HepG2 (cell line): ENCODE results near the gene PLEKHN1. TPM values are rescaled to one million over a fixed set of nuclear protein-coding genes. Genes with fewer than 3 reads are reported as not detected.

Experiments
- CEBPB ChIP-seq: IDR thresholded peaks from 2 replicates; pipeline ENCODE4 v1.6.1; 2011; ENCODE audit warnings: low read depth, low read length, improper control_type of control experiment, borderline replicate concordance
- CHCHD3 ChIP-seq: sonication (generic); formaldehyde crosslinking; IDR thresholded peaks from 2 replicates; pipeline ENCODE4 v1.8.0; 2022; ENCODE audit warnings: mild to moderate bottlenecking, missing genetic modification reagents, moderate library complexity
- HDAC1 ChIP-seq: sonication (generic); formaldehyde crosslinking; IDR thresholded peaks from 2 replicates; pipeline ENCODE4 v1.5.1; 2020; ENCODE audit warnings: mild to moderate bottlenecking, missing genetic modification reagents
- HMG20B ChIP-seq: conservative IDR thresholded peaks from 2 replicates; pipeline ENCODE4 v1.6.1; 2016; ENCODE audit warnings: missing genetic modification reagents, missing compliant biosample characterization
- MIER2 ChIP-seq: IDR thresholded peaks from 2 replicates; pipeline ENCODE4 v1.6.1; 2016; ENCODE audit warnings: missing biosample characterization, missing genetic modification reagents
- NFE2L2 ChIP-seq: fragments of 150-350 bp; IDR thresholded peaks from 2 replicates; pipeline ENCODE4 v1.6.1; 2014; ENCODE audit warnings: low read length
- SIN3A ChIP-seq: IDR thresholded peaks from 2 replicates; pipeline ENCODE4 v1.6.1; 2011; ENCODE audit warnings: low read depth, mild to moderate bottlenecking, control low read depth, low read length, borderline replicate concordance
- ZBTB7A ChIP-seq: sonication (generic); formaldehyde crosslinking; IDR thresholded peaks from 2 replicates; pipeline ENCODE4 v1.8.0; 2022; ENCODE audit warnings: mild to moderate bottlenecking, missing genetic modification reagents
- ZNF451 ChIP-seq: sonication (generic); formaldehyde crosslinking; IDR thresholded peaks from 2 replicates; pipeline ENCODE4 v1.5.0; 2020; ENCODE audit warnings: mild to moderate bottlenecking, missing genetic modification reagents
- ZNF547 ChIP-seq: sonication (generic); formaldehyde crosslinking; IDR thresholded peaks from 2 replicates; pipeline ENCODE4 v1.5.1; 2020; ENCODE audit warnings: mild to moderate bottlenecking, missing genetic modification reagents
- ZNF570 ChIP-seq: sonication (generic); formaldehyde crosslinking; IDR thresholded peaks from 2 replicates; pipeline ENCODE4 v1.4.0; 2020; ENCODE audit warnings: mild to moderate bottlenecking, missing genetic modification reagents, borderline replicate concordance
- ZNF607 ChIP-seq: sonication (generic); formaldehyde crosslinking; IDR thresholded peaks from 2 replicates; pipeline ENCODE4 v1.5.1; 2020; ENCODE audit warnings: missing genetic modification reagents, mild to moderate bottlenecking, borderline replicate concordance
- polyA plus RNA-seq, 8 experiments: library from polyadenylated mRNA; depleted of rRNA in 3 of 8; stranded (reverse) in 7 of 8; unstranded in 1 of 8; fragments of >200 nt; fragmentation: Illumina TruSeq in 4 of 8; extraction: Trizol in 4 of 8; gene quantifications; 2 replicates each; pipeline versions ENCODE4 v1.2.1 to v1.2.3, GENCODE V29; 2011 to 2016; ENCODE audit warnings: low read depth in 4 of 8, missing spikeins in 1 of 8, mixed read lengths in 1 of 8; ENCODE audit not compliant: insufficient read depth in 1 of 8
- total RNA-seq, 5 experiments: library from RNA; depleted of rRNA; stranded (reverse); fragments of >200 nt; fragmentation: Illumina TruSeq; extraction: Trizol; gene quantifications; 2 replicates each; pipeline ENCODE4 v1.2.3, GENCODE V29; 2016; ENCODE audit warnings: low read depth in 1 of 5
- TF ChIP-seq, protein P1 (sequence below): sonication (generic); formaldehyde crosslinking; IDR thresholded peaks from 2 replicates; pipeline ENCODE4 v1.8.0; 2022; ENCODE audit warnings: low read depth, missing genetic modification reagents
- TF ChIP-seq, protein P2 (sequence below): sonication (generic); formaldehyde crosslinking; IDR thresholded peaks from 2 replicates; pipeline ENCODE4 v1.8.0; 2022; ENCODE audit warnings: mild to moderate bottlenecking, missing genetic modification reagents, moderate library complexity
- TF ChIP-seq, protein P3 (sequence below): sonication (generic); formaldehyde crosslinking; IDR thresholded peaks from 2 replicates; pipeline ENCODE4 v1.5.0; 2020; ENCODE audit warnings: mild to moderate bottlenecking, missing genetic modification reagents
- TF ChIP-seq, protein P4 (sequence below): sonication (generic); formaldehyde crosslinking; IDR thresholded peaks from 2 replicates; pipeline ENCODE4 v1.4.0; 2020; ENCODE audit warnings: missing genetic modification reagents, borderline replicate concordance
- TF ChIP-seq, protein P5 (sequence below): sonication (generic); formaldehyde crosslinking; IDR thresholded peaks from 2 replicates; pipeline ENCODE4 v1.4.0; 2020; ENCODE audit warnings: low read depth, missing genetic modification reagents
- TF ChIP-seq, protein P6 (sequence below): sonication (generic); formaldehyde crosslinking; IDR thresholded peaks from 2 replicates; pipeline ENCODE4 v1.4.0; 2020; ENCODE audit warnings: missing genetic modification reagents

Gene PLEKHN1
- total and polyA plus RNA-seq, 2 of the 13 experiments (the other 11 are each of a cell fraction or from before 2014, with no cell fraction given), result 0.42 to 0.58 TPM

DNA sequence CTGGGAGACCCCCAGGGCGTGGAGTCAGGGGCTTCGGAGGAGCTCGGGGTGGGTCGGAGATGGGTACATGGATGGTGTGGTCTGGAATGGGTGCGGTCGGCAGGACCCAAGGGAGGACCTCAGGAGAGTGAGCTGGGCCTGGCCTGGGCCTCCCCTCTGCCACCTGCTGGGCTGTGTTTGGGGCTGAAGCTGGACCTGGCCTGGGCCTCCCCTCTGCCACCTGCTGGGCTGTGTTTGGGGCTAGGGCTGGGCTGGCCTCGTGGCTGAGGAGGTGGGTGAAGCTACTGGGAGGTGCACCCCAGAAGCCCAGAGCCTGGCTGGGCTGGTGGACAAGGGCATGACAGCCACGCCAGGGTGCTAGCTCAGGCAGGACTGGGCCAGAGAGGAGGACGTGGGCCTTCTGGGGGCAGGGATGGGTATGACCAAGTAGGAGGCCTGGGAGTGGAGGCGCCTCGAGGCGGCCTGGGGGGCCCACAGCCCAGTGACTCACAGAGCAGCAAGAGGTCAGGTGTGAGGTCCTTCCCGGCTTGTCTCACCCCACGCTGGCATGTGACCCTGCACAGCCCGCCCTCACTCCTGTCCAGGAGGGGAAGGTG is 28.1 kb upstream of the PLEKHN1 start (continued):
- TF ChIP-seq ZBTB7A, result no peak
- no peak for TF ChIP-seq SIN3A
- TF ChIP-seq NFE2L2, result no peak
- TF ChIP-seq, protein P1, sequence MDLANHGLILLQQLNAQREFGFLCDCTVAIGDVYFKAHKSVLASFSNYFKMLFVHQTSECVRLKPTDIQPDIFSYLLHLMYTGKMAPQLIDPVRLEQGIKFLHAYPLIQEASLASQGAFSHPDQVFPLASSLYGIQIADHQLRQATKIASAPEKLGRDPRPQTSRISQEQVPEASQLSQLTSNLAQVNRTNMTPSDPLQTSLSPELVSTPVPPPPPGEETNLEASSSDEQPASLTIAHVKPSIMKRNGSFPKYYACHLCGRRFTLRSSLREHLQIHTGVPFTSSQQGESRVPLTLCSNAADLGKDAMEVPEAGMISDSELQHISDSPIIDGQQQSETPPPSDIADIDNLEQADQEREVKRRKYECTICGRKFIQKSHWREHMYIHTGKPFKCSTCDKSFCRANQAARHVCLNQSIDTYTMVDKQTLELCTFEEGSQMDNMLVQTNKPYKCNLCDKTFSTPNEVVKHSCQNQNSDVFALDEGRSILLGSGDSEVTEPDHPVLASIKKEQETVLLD (CRISPR knock-in tag), result no peak
- no peak for TF ChIP-seq MIER2
- TF ChIP-seq, protein P2, sequence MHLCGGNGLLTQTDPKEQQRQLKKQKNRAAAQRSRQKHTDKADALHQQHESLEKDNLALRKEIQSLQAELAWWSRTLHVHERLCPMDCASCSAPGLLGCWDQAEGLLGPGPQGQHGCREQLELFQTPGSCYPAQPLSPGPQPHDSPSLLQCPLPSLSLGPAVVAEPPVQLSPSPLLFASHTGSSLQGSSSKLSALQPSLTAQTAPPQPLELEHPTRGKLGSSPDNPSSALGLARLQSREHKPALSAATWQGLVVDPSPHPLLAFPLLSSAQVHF (CRISPR knock-in tag), result no peak
- TF ChIP-seq, protein P3, sequence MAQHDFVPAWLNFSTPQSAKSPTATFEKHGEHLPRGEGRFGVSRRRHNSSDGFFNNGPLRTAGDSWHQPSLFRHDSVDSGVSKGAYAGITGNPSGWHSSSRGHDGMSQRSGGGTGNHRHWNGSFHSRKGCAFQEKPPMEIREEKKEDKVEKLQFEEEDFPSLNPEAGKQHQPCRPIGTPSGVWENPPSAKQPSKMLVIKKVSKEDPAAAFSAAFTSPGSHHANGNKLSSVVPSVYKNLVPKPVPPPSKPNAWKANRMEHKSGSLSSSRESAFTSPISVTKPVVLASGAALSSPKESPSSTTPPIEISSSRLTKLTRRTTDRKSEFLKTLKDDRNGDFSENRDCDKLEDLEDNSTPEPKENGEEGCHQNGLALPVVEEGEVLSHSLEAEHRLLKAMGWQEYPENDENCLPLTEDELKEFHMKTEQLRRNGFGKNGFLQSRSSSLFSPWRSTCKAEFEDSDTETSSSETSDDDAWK, result no peak
- TF ChIP-seq HMG20B, result no peak
- TF ChIP-seq, protein P4, sequence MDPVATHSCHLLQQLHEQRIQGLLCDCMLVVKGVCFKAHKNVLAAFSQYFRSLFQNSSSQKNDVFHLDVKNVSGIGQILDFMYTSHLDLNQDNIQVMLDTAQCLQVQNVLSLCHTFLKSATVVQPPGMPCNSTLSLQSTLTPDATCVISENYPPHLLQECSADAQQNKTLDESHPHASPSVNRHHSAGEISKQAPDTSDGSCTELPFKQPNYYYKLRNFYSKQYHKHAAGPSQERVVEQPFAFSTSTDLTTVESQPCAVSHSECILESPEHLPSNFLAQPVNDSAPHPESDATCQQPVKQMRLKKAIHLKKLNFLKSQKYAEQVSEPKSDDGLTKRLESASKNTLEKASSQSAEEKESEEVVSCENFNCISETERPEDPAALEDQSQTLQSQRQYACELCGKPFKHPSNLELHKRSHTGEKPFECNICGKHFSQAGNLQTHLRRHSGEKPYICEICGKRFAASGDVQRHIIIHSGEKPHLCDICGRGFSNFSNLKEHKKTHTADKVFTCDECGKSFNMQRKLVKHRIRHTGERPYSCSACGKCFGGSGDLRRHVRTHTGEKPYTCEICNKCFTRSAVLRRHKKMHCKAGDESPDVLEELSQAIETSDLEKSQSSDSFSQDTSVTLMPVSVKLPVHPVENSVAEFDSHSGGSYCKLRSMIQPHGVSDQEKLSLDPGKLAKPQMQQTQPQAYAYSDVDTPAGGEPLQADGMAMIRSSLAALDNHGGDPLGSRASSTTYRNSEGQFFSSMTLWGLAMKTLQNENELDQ (CRISPR knock-in tag), result no peak
- TF ChIP-seq ZNF451, result no peak
- no peak for TF ChIP-seq CEBPB
- TF ChIP-seq, protein P5, sequence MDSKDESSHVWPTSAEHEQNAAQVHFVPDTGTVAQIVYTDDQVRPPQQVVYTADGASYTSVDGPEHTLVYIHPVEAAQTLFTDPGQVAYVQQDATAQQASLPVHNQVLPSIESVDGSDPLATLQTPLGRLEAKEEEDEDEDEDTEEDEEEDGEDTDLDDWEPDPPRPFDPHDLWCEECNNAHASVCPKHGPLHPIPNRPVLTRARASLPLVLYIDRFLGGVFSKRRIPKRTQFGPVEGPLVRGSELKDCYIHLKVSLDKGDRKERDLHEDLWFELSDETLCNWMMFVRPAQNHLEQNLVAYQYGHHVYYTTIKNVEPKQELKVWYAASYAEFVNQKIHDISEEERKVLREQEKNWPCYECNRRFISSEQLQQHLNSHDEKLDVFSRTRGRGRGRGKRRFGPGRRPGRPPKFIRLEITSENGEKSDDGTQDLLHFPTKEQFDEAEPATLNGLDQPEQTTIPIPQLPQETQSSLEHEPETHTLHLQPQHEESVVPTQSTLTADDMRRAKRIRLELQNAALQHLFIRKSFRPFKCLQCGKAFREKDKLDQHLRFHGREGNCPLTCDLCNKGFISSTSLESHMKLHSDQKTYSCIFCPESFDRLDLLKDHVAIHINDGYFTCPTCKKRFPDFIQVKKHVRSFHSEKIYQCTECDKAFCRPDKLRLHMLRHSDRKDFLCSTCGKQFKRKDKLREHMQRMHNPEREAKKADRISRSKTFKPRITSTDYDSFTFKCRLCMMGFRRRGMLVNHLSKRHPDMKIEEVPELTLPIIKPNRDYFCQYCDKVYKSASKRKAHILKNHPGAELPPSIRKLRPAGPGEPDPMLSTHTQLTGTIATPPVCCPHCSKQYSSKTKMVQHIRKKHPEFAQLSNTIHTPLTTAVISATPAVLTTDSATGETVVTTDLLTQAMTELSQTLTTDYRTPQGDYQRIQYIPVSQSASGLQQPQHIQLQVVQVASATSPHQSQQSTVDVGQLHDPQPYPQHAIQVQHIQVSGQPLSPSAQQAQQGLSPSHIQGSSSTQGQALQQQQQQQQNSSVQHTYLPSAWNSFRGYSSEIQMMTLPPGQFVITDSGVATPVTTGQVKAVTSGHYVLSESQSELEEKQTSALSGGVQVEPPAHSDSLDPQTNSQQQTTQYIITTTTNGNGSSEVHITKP (CRISPR knock-in tag), result no peak
- no peak for TF ChIP-seq ZNF607 (CRISPR knock-in tag)
- TF ChIP-seq, protein P6, sequence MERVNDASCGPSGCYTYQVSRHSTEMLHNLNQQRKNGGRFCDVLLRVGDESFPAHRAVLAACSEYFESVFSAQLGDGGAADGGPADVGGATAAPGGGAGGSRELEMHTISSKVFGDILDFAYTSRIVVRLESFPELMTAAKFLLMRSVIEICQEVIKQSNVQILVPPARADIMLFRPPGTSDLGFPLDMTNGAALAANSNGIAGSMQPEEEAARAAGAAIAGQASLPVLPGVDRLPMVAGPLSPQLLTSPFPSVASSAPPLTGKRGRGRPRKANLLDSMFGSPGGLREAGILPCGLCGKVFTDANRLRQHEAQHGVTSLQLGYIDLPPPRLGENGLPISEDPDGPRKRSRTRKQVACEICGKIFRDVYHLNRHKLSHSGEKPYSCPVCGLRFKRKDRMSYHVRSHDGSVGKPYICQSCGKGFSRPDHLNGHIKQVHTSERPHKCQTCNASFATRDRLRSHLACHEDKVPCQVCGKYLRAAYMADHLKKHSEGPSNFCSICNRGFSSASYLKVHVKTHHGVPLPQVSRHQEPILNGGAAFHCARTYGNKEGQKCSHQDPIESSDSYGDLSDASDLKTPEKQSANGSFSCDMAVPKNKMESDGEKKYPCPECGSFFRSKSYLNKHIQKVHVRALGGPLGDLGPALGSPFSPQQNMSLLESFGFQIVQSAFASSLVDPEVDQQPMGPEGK (CRISPR knock-in tag), result 0 out of 2 replicates have a peak, but pooled peaks have one; percentile 13
- no peak for TF ChIP-seq ZNF570 (CRISPR knock-in tag)
- TF ChIP-seq HDAC1 (CRISPR knock-in tag), result no peak
- TF ChIP-seq ZNF547 (CRISPR knock-in tag), result 0 out of 2 replicates have a peak, but pooled peaks have one; percentile 43
- TF ChIP-seq CHCHD3 (CRISPR knock-in tag), result no peak
